ENCODE measurements around the gene BMP10. TPM values are rescaled to one million over a fixed set of nuclear protein-coding genes. Genes with fewer than 3 reads are reported as not detected.

Gene BMP10
- total RNA-seq, 2 experiments from 2014 or later = not detected

GRCh38 chr2:68862889-68863288 is 8.3 kb downstream of the BMP10 start:
- H3K27me3 Mint-ChIP-seq (ENCODE audit: low read depth) = no peaks in the 10 kb centered on the region
- CTCF ChIA-PET = no interaction called here
- no peaks in the 10 kb centered on the region for H3K36me3 Mint-ChIP-seq (ENCODE audit: low read depth)

GRCh38 chr2:68861330-68861729 is 9.9 kb downstream of the BMP10 start:
- H3K9me3 Mint-ChIP-seq = no peaks in the 10 kb centered on the region
- no peak overlapping the region for H3K27ac Mint-ChIP-seq
- no peak for DNase-seq
- intact Hi-C loops (cut with micrococcal nuclease) = no loop called here
- CTCF ChIA-PET = interaction anchor here (1.2 to 2.0 kb wide), 2 partner anchors 22 to 83 kb away, joined by 4 to 7 read pairs; no protein-coding TSS in a partner anchor
- H3K4me1 Mint-ChIP-seq (ENCODE audit: low read depth) = peaks cover 9% of the 10 kb centered on the region
- no peaks in the 10 kb centered on the region for H3K27me3 Mint-ChIP-seq (ENCODE audit: low read depth)
- no peaks in the 10 kb centered on the region for H3K36me3 Mint-ChIP-seq (ENCODE audit: low read depth)
- H3K4me3 Mint-ChIP-seq = no peak overlapping the region

More at GRCh38 chr2:68862889-68863288, 8.3 kb downstream of the BMP10 start:
- no peak for DNase-seq
- Mint-ChIP-seq H3K4me1 (ENCODE audit: low read depth) (peaks cover 4% of the 10 kb centered on the region), H3K9me3 (no peaks in the 10 kb centered on the region), H3K4me3 (no peak overlapping the region), H3K27ac (no peak overlapping the region)
- intact Hi-C loops (cut with micrococcal nuclease) = no loop called here

- Mint-ChIP-seq H3K4me3 (no peak overlapping the region), H3K4me1 (ENCODE audit: low read depth) (peaks cover 9% of the 10 kb centered on the region), H3K27ac (no peak overlapping the region), H3K36me3 (ENCODE audit: low read depth) (no peaks in the 10 kb centered on the region), H3K9me3 (no peaks in the 10 kb centered on the region), H3K27me3 (ENCODE audit: low read depth) (no peaks in the 10 kb centered on the region)
- no peak for DNase-seq
- CTCF ChIA-PET = interaction anchor here (1.0 to 2.0 kb wide), 4 partner anchors 21 to 75 kb away, joined by 3 to 4 read pairs (median 4); no protein-coding TSS in a partner anchor
- intact Hi-C loops (cut with micrococcal nuclease) = no loop called here
Observed at GRCh38 chr2:68860111-68860510, 11.1 kb downstream of the BMP10 start.

DNA sequence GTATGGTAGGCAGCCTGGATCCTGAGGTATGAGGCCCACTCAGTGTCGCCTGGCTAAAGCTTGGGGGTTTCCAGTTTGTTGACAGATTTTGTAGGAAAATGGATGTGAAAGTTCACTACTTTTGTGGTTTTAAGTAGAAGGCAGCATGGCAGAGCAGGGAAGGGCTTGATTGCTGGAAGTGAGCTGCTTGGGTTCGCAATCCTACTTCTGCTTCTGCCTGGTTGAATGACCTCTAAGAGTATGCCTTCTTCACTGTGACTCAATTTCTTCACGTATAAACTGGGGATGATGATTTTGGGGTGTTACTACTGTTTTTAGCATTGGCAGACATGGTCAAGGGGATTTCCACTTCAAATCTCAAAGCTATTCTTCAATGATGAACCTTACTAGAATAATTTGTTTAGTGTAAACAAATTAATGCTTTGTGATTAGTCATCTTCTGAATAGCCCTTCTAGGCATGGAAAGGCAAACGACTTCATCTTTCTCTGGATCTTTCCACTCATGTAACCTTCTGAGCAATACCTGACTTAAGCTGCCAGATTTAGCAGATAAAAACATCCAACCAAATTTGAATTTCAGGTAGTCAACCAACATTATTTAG is 13.2 kb downstream of the BMP10 start:
- DNase-seq = peak; percentile 19
- CTCF ChIA-PET = interaction anchor here (0.6 to 1.5 kb wide), 2 partner anchors 50 to 394 kb away, joined by 3 to 5 read pairs; no protein-coding TSS in a partner anchor
- peaks cover 9% of the 10 kb centered on the region for H3K4me1 Mint-ChIP-seq (ENCODE audit: low read depth)
- no peak overlapping the region for H3K4me3 Mint-ChIP-seq
- no peaks in the 10 kb centered on the region for H3K27me3 Mint-ChIP-seq (ENCODE audit: low read depth)
- H3K36me3 Mint-ChIP-seq (ENCODE audit: low read depth) = no peaks in the 10 kb centered on the region
- H3K9me3 Mint-ChIP-seq = no peaks in the 10 kb centered on the region
- H3K27ac Mint-ChIP-seq = peak overlapping the region; percentile 50
- intact Hi-C loops (cut with micrococcal nuclease) = loop anchor here (5.0 kb wide), 1 partner anchor 49 kb away; no protein-coding TSS in a partner anchor

GRCh38 chr2:68857202-68857845 is 13.9 kb downstream of the BMP10 start:
- H3K27ac Mint-ChIP-seq = peak overlapping the region; percentile 50
- peaks cover 9% of the 10 kb centered on the region for H3K4me1 Mint-ChIP-seq (ENCODE audit: low read depth)
- no peak overlapping the region for H3K4me3 Mint-ChIP-seq
- no peaks in the 10 kb centered on the region for H3K9me3 Mint-ChIP-seq
- intact Hi-C loops (cut with micrococcal nuclease) = loop anchor here (5.0 kb wide), 1 partner anchor 50 kb away; no protein-coding TSS in a partner anchor
- no peaks in the 10 kb centered on the region for H3K27me3 Mint-ChIP-seq (ENCODE audit: low read depth)
- DNase-seq = no peak
- CTCF ChIA-PET = interaction anchor here (0.6 to 1.5 kb wide), 4 partner anchors 51 to 394 kb away, joined by 3 to 5 read pairs (median 3); no protein-coding TSS in a partner anchor
- no peaks in the 10 kb centered on the region for H3K36me3 Mint-ChIP-seq (ENCODE audit: low read depth)

- CTCF ChIA-PET = interaction anchor here (1.3 kb wide), 1 partner anchor 146 kb away, joined by 4 read pairs; no protein-coding TSS in a partner anchor
- peaks cover 9% of the 10 kb centered on the region for H3K4me1 Mint-ChIP-seq (ENCODE audit: low read depth)
- intact Hi-C loops (cut with micrococcal nuclease) = loop anchor here (5.0 kb wide), 1 partner anchor 52 kb away; no protein-coding TSS in a partner anchor
- no peak for DNase-seq
- no peaks in the 10 kb centered on the region for H3K27me3 Mint-ChIP-seq (ENCODE audit: low read depth)
- H3K4me3 Mint-ChIP-seq = no peak overlapping the region
- no peaks in the 10 kb centered on the region for H3K36me3 Mint-ChIP-seq (ENCODE audit: low read depth)
- no peaks in the 10 kb centered on the region for H3K9me3 Mint-ChIP-seq
- H3K27ac Mint-ChIP-seq = no peak overlapping the region
Observed at GRCh38 chr2:68855550-68855949, 15.6 kb downstream of the BMP10 start.

- no peak for DNase-seq
- no peak overlapping the region for H3K4me3 Mint-ChIP-seq
- H3K4me1 Mint-ChIP-seq (ENCODE audit: low read depth) = peaks cover 9% of the 10 kb centered on the region
- H3K27me3 Mint-ChIP-seq (ENCODE audit: low read depth) = no peaks in the 10 kb centered on the region
- H3K9me3 Mint-ChIP-seq = no peaks in the 10 kb centered on the region
- CTCF ChIA-PET = interaction anchor here (1.1 to 1.4 kb wide), 3 partner anchors 15 to 145 kb away, joined by 3 to 4 read pairs (median 3); no protein-coding TSS in a partner anchor
- H3K27ac Mint-ChIP-seq = no peak overlapping the region
- intact Hi-C loops (cut with micrococcal nuclease) = no loop called here
- no peaks in the 10 kb centered on the region for H3K36me3 Mint-ChIP-seq (ENCODE audit: low read depth)
Observed at GRCh38 chr2:68854476-68854875, 16.7 kb downstream of the BMP10 start.

DNA sequence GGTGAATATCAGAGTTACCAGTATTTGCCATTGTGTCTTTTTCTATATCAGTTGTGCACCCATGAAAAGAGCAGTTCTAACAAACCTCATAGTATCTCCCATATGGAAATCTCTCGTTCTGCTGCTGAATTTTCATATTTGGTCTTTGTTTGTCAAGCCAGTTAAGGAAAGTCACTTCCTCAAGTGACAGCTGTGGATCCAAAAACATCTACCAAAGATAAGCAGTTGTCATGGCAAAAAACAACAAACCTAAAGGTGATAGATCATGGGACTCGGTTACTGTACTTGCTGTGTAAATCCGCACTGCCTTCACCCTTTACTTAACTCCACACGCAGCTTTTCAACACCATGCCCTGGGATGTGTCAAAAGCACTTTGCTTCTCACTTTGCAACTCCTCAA is 17.3 kb downstream of the BMP10 start:
- no peak overlapping the region for H3K27ac Mint-ChIP-seq
- intact Hi-C loops (cut with micrococcal nuclease) = no loop called here
- CTCF ChIA-PET = interaction anchor here (0.7 to 1.6 kb wide), 4 partner anchors 14 to 145 kb away, joined by 3 read pairs; no protein-coding TSS in a partner anchor
- H3K36me3 Mint-ChIP-seq (ENCODE audit: low read depth) = no peaks in the 10 kb centered on the region
- H3K4me3 Mint-ChIP-seq = no peak overlapping the region
- no peaks in the 10 kb centered on the region for H3K27me3 Mint-ChIP-seq (ENCODE audit: low read depth)
- DNase-seq = no peak
- no peaks in the 10 kb centered on the region for H3K9me3 Mint-ChIP-seq
- peaks cover 9% of the 10 kb centered on the region for H3K4me1 Mint-ChIP-seq (ENCODE audit: low read depth)

DNA sequence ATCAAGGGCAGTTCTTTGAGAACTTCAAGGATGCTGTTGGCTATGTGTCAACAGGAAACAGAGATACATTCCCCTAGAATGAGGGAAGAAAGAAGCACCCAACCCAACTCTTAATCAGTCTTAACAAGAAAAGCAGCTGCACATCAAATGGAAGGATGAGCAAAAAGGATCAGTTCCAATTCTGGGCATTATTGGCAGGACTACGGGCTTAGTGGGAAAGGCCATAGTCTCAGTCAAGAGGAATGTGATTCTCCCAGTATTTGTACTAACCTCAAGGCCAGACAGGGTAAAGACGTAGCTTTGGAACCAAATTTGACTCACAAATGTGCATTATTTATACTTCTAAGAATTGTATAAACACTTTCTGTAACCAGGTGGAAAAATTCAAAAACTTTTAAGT is 18.2 kb downstream of the BMP10 start:
- Mint-ChIP-seq H3K4me1 (ENCODE audit: low read depth) (peaks cover 7% of the 10 kb centered on the region), H3K27me3 (ENCODE audit: low read depth) (peaks cover 3% of the 10 kb centered on the region), H3K4me3 (no peak overlapping the region), H3K9me3 (no peaks in the 10 kb centered on the region), H3K27ac (no peak overlapping the region), H3K36me3 (ENCODE audit: low read depth) (no peaks in the 10 kb centered on the region)
- CTCF ChIA-PET = interaction anchor here (1.6 kb wide), 1 partner anchor 90 kb away, joined by 3 read pairs; no protein-coding TSS in a partner anchor
- no peak for DNase-seq
- intact Hi-C loops (cut with micrococcal nuclease) = no loop called here

- H3K27me3 Mint-ChIP-seq (ENCODE audit: low read depth) = peaks cover 3% of the 10 kb centered on the region
- no peak overlapping the region for H3K27ac Mint-ChIP-seq
- CTCF ChIA-PET = interaction anchor here (0.6 to 1.3 kb wide), 3 partner anchors 12 to 141 kb away, joined by 3 to 4 read pairs (median 3); no protein-coding TSS in a partner anchor
- no peak for DNase-seq
- intact Hi-C loops (cut with micrococcal nuclease) = no loop called here
- no peaks in the 10 kb centered on the region for H3K4me1 Mint-ChIP-seq (ENCODE audit: low read depth)
- H3K36me3 Mint-ChIP-seq (ENCODE audit: low read depth) = no peaks in the 10 kb centered on the region
- H3K4me3 Mint-ChIP-seq = no peak overlapping the region
- H3K9me3 Mint-ChIP-seq = no peaks in the 10 kb centered on the region
Observed at GRCh38 chr2:68850524-68850923, 20.7 kb downstream of the BMP10 start.

GRCh38 chr2:68849579-68850030 is 21.6 kb downstream of the BMP10 start:
- Mint-ChIP-seq H3K36me3 (ENCODE audit: low read depth) (no peaks in the 10 kb centered on the region), H3K4me3 (no peak overlapping the region), H3K4me1 (ENCODE audit: low read depth) (no peaks in the 10 kb centered on the region), H3K9me3 (no peaks in the 10 kb centered on the region), H3K27me3 (ENCODE audit: low read depth) (peaks cover 3% of the 10 kb centered on the region), H3K27ac (no peak overlapping the region)
- DNase-seq = no peak
- CTCF ChIA-PET = interaction anchor here (1.0 to 2.6 kb wide), 2 partner anchors 12 to 76 kb away, joined by 6 to 20 read pairs; no protein-coding TSS in a partner anchor
- intact Hi-C loops (cut with micrococcal nuclease) = no loop called here

- DNase-seq = no peak
- CTCF ChIA-PET = interaction anchor here (2.6 kb wide), 1 partner anchor 10 kb away, joined by 20 read pairs; no protein-coding TSS in a partner anchor
- Mint-ChIP-seq H3K27ac (no peak overlapping the region), H3K9me3 (no peaks in the 10 kb centered on the region), H3K27me3 (ENCODE audit: low read depth) (peaks cover 3% of the 10 kb centered on the region), H3K4me3 (no peak overlapping the region), H3K4me1 (ENCODE audit: low read depth) (no peaks in the 10 kb centered on the region), H3K36me3 (ENCODE audit: low read depth) (no peaks in the 10 kb centered on the region)
- intact Hi-C loops (cut with micrococcal nuclease) = no loop called here
Observed at GRCh38 chr2:68847751-68848150, 23.4 kb downstream of the BMP10 start.

All from activated naive CD4-positive, alpha-beta T cell treated with anti-CD3 and anti-CD28 coated beads for 36 hours (primary cell).